Measurements from ENCODE around the gene MRPL21.

DNA sequence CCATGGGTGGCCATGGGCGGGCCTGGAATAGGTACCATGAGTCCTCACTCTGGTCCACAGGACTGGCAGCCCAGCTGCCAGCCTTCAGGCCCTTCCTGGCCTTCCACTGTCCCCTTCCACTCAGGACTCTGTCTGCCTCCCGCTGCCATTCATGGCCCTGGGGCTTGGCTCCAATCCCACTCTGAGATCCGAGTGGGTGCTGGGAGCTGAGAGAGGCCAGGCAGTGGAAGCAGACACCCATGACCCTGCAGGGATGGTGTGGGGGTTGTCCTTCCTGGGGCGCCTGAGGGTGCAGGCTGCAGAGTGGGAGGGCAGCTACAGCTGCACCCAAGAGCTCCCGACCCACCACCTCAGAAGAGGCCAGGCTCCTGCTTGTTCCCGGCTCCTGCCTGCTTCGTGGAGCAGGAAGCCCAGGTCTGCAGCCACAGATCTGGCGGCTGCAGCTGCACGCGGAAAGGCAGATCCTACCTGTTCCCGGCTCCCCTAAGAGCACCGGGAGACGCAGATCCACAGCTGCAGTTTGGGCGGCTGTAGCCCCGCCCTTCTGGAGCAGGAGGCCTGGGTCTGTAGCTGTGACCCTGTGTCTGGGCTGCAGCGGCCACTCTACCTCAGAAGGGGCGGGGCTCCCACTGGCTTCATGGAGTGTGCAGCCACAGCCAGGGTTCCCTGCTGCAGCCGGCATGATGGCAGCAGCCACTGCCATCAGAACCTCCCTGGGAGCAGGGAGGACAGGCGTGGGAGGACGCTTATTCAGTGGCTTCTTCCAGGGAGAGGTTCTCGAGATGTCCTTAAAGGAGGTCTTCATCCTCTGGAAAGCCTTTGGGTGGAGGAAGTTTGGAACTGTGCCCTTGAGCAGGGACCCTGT is 27.6 kb upstream of the MRPL21 start:
- TF ChIP-seq, protein P1, sequence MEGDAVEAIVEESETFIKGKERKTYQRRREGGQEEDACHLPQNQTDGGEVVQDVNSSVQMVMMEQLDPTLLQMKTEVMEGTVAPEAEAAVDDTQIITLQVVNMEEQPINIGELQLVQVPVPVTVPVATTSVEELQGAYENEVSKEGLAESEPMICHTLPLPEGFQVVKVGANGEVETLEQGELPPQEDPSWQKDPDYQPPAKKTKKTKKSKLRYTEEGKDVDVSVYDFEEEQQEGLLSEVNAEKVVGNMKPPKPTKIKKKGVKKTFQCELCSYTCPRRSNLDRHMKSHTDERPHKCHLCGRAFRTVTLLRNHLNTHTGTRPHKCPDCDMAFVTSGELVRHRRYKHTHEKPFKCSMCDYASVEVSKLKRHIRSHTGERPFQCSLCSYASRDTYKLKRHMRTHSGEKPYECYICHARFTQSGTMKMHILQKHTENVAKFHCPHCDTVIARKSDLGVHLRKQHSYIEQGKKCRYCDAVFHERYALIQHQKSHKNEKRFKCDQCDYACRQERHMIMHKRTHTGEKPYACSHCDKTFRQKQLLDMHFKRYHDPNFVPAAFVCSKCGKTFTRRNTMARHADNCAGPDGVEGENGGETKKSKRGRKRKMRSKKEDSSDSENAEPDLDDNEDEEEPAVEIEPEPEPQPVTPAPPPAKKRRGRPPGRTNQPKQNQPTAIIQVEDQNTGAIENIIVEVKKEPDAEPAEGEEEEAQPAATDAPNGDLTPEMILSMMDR (conservative IDR thresholded peaks at IDR 0.05): no peak
- no peak for TF ChIP-seq ZFX (IDR thresholded peaks at IDR 0.05)

All from C4-2B (cell line).